Measurements from ENCODE around the gene TAX1BP1.

TAX1BP1 gene

GRCh38 chr7:27695096-27695495 is 44.9 kb upstream of the TAX1BP1 start:
- TF ChIP-seq EZH2phosphoT487 (IDR thresholded peaks at IDR 0.05; ENCODE audit: low read length), result no peak
- TF ChIP-seq EZH2 (optimal IDR thresholded peaks at IDR 0.05; ENCODE audit: low read depth, low read length), result no peak
- no peak for TF ChIP-seq CTCF (IDR thresholded peaks at IDR 0.05; ENCODE audit: low read length)
- Histone ChIP-seq H3K9me3 (replicated peaks; ENCODE audit: insufficient read depth, low read length) (no peaks in the 10 kb centered on the region), H2AFZ (ENCODE audit: low read length) (no peak overlapping the region), H3K27me3 (replicated peaks; ENCODE audit: insufficient read depth, low read length) (no peaks in the 10 kb centered on the region), H3K4me1 (ENCODE audit: low read length) (no peaks in the 10 kb centered on the region), H4K20me1 (ENCODE audit: insufficient read depth, low read length) (no peaks in the 10 kb centered on the region), H3K4me3 (ENCODE audit: low read length) (no peak overlapping the region), H3K79me2 (ENCODE audit: low read length) (no peaks in the 10 kb centered on the region), H3K4me2 (ENCODE audit: low read depth, low read length) (no peak overlapping the region), H3F3A (ENCODE audit: insufficient read depth, low read length) (no peaks in the 10 kb centered on the region), H3K36me3 (replicated peaks; ENCODE audit: insufficient read depth, low read length) (no peaks in the 10 kb centered on the region), H3K27ac (ENCODE audit: low read length) (no peak overlapping the region), H3K9me2 (replicated peaks; ENCODE audit: insufficient read depth, low read length) (no peaks in the 10 kb centered on the region), H3K9ac (ENCODE audit: low read length) (no peak overlapping the region)
- DNase-seq, result no peak

- Histone ChIP-seq H3K4me1 (ENCODE audit: low read length) (no peaks in the 10 kb centered on the region), H3K79me2 (ENCODE audit: low read length) (no peaks in the 10 kb centered on the region), H3K27ac (ENCODE audit: low read length) (no peak overlapping the region), H3K4me3 (ENCODE audit: low read length) (no peak overlapping the region), H2AFZ (ENCODE audit: low read length) (peak overlapping the region; percentile 17; the same call in 1 of the 2 replicates), H3K9me2 (replicated peaks; ENCODE audit: insufficient read depth, low read length) (no peaks in the 10 kb centered on the region), H4K20me1 (ENCODE audit: insufficient read depth, low read length) (no peaks in the 10 kb centered on the region), H3K36me3 (replicated peaks; ENCODE audit: insufficient read depth, low read length) (no peaks in the 10 kb centered on the region), H3F3A (ENCODE audit: insufficient read depth, low read length) (no peaks in the 10 kb centered on the region), H3K9ac (ENCODE audit: low read length) (no peak overlapping the region), H3K4me2 (ENCODE audit: low read depth, low read length) (no peak overlapping the region), H3K9me3 (replicated peaks; ENCODE audit: insufficient read depth, low read length) (no peaks in the 10 kb centered on the region), H3K27me3 (replicated peaks; ENCODE audit: insufficient read depth, low read length) (no peaks in the 10 kb centered on the region)
- DNase-seq, result no peak
- TF ChIP-seq CTCF (IDR thresholded peaks at IDR 0.05; ENCODE audit: low read length) (no peak), EZH2phosphoT487 (IDR thresholded peaks at IDR 0.05; ENCODE audit: low read length) (no peak), EZH2 (optimal IDR thresholded peaks at IDR 0.05; ENCODE audit: low read depth, low read length) (no peak)
These were observed 42.0 kb upstream of the TAX1BP1 start for GRCh38 chr7:27697861-27698430.

- Histone ChIP-seq H3K27ac (ENCODE audit: low read length) (no peak overlapping the region), H3K4me3 (ENCODE audit: low read length) (no peak overlapping the region), H3K9ac (ENCODE audit: low read length) (no peak overlapping the region), H3K4me2 (ENCODE audit: low read depth, low read length) (no peak overlapping the region), H3K4me1 (ENCODE audit: low read length) (no peaks in the 10 kb centered on the region), H3K27me3 (replicated peaks; ENCODE audit: insufficient read depth, low read length) (no peaks in the 10 kb centered on the region), H3K36me3 (replicated peaks; ENCODE audit: insufficient read depth, low read length) (no peaks in the 10 kb centered on the region), H3F3A (ENCODE audit: insufficient read depth, low read length) (no peaks in the 10 kb centered on the region), H3K9me2 (replicated peaks; ENCODE audit: insufficient read depth, low read length) (no peaks in the 10 kb centered on the region), H3K9me3 (replicated peaks; ENCODE audit: insufficient read depth, low read length) (no peaks in the 10 kb centered on the region), H4K20me1 (ENCODE audit: insufficient read depth, low read length) (no peaks in the 10 kb centered on the region), H3K79me2 (ENCODE audit: low read length) (no peaks in the 10 kb centered on the region), H2AFZ (ENCODE audit: low read length) (no peak overlapping the region)
- DNase-seq, result no peak
- no peak for TF ChIP-seq EZH2phosphoT487 (IDR thresholded peaks at IDR 0.05; ENCODE audit: low read length)
- no peak for TF ChIP-seq CTCF (IDR thresholded peaks at IDR 0.05; ENCODE audit: low read length)
- no peak for TF ChIP-seq EZH2 (optimal IDR thresholded peaks at IDR 0.05; ENCODE audit: low read depth, low read length)
These were observed 40.2 kb upstream of the TAX1BP1 start for GRCh38 chr7:27699751-27700150.

All from MM.1S (cell line).